OCI-M1 (cell line): ENCODE measurements around the gene PRKAR2B.
A peak's percentile ranks its signal among the peaks of the same experiment; 100 is the strongest.
"Not testable (repeated sequence)": the region's sequence is repeated elsewhere in the genome, so short reads cannot be mapped to it uniquely, and the experiment has no call there.

Experiments used
- DNase-seq: peaks from one replicate; lab custom pipeline; 2025; lab: John Stamatoyannopoulos, UW

PRKAR2B gene

GRCh38 chr7:107027208-107027607 is 17.3 kb upstream of the PRKAR2B start:
- DNase-seq = peak; percentile 29

- peak; percentile 27 for DNase-seq
Measured at GRCh38 chr7:107029061-107029763, 15.3 kb upstream of the PRKAR2B start.

- peak; percentile 9 for DNase-seq
Measured at GRCh38 chr7:107029764-107030286, 14.7 kb upstream of the PRKAR2B start.

DNA sequence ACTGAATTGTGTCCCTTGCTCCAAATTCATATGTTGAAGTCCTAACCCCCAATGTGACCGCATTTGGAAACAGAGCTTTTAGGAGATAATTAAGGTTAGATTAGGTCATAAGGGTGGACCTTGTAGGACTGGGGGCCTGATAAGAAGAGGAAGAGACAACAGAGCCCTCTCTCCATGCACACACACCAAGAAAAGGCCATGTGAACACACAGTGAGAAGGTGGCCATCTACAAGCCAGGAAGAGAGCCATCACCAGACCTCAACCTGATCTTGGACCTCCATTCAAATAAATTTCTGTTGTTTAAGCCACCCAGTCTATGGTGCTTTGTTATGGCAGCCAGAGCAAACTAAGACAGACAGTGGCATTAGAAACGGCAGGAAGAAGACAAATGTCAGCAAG is 12.5 kb upstream of the PRKAR2B start:
- DNase-seq = no peak

DNA sequence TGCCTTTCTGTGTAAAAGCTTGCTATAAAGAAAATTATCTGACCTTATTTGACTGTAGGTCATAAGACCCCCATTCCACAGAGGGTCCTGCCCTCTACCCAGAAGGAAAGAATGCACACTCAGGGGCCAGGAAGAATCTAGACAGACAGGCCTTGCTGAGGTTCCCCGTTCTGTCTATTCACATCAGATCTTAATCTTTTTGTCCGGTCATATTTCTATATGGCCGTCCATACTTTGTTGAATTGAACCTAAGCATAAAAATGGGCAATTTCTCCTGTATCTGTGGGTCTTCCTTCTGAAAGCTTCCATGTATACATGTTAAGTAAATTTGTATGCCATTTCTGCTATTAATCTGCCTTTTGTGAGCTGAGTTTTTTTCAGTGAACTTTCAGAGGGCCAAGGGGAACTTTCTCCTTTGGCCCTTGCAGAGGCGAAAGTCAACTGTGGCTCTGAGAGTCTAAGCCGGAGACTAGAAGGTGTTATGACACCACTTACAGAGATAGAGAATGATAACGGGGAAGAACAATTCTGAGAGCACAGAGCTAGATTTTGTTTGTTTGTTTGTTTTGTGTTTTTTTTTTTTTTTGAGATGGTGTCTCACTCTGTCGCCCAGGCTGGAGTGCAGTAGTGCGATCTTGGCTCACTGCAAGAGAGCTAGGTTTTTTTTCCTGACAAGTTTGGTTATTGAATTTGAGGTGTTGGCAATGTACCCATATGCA is 11.6 kb upstream of the PRKAR2B start:
- DNase-seq = no peak

GRCh38 chr7:107034553-107034952 is 10.0 kb upstream of the PRKAR2B start:
- DNase-seq = no peak

GRCh38 chr7:107035446-107035845 is 9.1 kb upstream of the PRKAR2B start:
- DNase-seq = peak; percentile 53

DNA sequence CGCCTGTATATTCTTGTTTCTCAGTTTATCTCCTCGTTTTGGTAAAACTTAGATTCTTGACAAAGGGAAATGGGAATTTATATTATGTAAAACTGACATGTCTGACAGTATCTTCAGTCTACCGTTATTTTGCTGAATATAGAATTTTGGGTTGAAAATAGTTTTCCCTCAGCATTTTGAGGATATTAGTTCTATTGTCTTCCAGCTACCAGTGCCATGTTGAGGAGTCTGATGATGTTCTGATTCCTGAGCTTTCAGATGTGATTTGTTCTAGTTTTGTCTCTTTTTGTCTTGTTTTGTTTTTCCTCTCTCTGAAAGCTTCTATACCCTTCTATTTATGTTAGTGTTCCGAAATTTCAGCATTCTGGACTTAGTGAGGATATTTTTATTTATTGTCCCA is 8.0 kb upstream of the PRKAR2B start:
- peak; percentile 35 for DNase-seq

DNA sequence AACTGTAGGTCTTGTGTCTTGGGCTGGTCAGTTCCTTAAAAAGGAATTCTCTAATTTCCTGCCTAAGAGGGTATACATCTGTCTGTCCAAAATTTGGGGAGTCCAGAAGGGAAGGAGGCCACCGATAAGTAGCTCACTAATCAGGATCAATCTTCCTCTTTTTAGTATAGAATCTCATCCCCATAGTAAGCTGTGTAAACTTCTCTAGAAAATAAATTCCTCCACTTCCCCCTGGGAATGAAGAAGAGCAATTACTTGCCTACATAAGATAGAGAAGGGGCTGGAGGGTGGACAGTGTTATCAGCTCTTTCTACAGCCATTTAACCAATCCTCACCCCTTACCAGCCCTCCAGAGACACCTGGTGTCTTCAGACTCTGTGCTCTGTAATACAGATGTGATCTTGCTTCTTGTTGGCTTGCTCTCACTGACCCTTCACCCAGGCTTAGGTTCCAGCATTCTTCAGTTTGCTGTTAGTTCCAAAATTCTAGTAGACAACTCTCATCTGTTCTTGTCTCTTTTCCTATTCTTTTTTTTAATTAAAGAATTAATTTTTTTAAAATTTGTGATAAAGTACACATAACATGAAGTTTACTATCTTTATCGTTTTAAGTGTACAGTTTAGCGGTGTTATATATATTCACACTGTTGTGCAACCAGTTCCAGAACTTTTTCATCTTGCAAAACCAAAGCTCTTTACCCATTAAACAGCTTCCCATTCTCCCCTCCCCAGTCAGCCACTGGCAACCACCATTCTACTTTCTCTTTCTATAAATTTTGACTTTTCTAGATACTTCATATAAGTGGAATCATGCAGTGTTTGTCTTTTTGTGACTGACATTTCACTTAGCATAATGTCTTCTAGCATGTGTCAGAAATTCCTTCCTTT is 6.5 kb upstream of the PRKAR2B start:
- DNase-seq = peak; percentile 45

DNA sequence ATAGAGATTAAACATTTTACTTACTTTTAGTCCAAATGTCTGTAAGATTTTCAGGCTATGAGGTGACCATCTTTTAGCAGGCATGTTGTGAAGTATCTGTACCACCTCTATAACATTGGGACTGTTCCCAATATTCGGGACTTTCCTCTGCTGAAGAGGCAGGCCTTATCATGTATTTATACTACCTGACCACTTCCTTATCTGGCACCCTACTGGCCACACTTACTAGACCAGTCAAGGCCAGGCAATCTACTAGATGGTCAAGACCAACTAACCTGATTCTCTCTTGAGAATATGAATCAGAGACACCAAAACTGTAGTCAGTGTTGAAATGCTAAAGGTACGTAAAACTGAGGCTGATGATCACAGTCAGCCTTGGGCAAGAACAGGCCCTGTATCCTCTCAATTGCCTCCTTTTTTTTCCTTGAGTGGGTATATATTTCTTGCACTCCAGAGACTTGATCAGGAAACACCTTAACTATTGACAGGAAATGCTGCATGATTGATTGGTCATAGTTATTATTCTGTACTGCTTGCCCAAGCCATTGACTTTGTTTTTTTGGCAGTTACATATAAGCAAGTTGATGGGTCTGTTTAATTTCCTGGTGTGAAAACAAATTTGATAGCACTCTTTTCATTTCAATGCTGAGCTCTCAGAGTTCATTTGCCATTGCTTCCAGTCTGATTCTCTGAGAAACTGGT is 5.2 kb upstream of the PRKAR2B start:
- DNase-seq = peak; percentile 30

DNA sequence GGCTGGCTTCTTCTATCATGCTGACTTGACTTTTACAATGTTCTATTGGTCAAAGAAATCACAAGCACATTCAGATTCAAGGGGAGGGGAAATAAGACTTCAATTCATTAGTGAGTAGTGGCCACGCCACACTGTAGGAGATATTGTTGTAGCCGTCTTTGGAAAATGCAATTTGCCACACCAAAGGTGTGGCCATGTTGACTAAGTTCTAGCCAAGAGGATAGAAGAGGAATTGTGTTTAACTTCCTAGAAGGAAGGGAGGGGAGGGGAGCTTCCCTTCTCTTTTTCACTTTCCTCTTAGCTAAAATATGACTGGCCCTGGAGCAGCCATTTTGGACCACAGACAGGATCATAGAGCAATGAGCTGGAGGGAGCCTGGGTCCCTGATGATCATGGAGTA is 3.4 kb upstream of the PRKAR2B start:
- DNase-seq = no peak

DNA sequence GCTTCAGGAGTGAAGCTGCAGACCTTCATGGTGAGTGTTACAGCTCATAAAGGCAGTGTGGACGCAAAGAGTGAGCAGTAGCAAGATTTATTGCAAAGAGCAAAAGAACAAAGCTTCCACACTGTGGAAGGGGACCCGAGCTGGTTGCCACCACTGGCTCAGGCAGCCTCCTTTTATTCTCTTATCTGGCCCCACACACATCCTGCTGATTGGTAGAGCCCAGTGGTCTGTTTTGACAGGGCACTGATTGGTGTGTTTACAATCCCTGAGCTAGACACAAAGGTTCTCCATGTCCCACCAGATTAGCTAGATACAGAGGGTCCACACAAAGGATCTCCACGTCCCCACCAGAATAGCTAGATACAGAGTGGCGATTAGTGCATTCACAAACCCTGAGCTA is 2.7 kb upstream of the PRKAR2B start:
- not testable (repeated sequence) for DNase-seq

GRCh38 chr7:107042326-107042910 is 2.1 kb upstream of the PRKAR2B start:
- not testable (repeated sequence) for DNase-seq

DNA sequence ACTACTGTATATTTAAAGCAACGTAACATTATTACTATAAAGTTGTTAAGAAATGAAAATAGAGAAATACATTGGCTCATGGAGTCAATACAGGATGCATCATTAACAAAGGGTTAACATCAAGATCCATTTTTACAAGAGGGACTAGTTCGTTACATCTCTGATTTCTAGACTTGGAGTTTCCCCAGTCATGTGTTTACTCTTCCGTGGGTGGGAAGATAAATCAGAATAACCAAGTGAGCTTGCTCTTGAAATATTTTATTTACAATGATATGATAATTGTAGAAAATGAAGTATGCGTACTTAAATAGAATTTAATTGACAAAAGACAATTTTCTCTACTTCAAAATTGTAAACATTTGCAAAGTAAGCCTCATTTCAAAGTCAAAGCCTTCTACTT is 1.0 kb upstream of the PRKAR2B start:
- DNase-seq = no peak

GRCh38 chr7:107043921-107044346 is 571 bp upstream of the PRKAR2B start:
- no peak for DNase-seq

DNA sequence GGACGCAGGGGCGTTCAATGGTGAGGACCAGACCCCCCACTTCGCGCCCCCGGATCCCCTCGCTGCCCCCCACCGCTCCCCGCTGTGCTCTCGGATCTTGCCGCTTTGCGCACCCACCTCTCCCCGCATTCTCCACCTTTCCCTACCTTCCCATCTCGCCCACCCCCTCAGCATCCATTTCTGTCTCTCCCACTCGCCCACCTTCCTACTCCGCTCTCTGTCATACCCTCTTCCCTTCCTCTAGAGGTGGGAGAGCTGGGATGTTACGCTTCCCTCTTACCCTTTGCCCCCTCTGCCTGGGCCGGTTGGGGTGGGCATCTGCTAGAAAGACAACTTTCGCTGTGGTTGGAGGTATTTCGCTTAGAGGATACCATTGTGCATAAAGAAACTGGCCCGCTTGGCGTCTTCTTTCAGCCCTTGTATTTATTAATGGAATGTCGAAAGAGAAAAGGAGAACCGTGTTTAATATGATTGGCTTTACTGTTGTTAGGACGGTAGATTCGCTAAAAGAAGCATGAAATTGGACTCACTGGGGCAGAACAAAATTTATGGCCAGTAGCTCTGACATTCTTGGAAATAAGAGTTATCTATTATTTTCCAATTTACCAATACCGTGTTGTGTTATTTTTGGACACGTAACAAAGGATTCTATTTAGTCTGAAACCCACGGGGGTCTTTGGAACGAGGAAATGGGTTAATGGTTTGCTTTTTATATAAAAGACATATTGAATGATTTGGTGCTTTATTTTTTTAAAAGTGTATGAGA is 873 bp downstream of the PRKAR2B start:
- peak; percentile 33 for DNase-seq

GRCh38 chr7:107045980-107046379 is 1.5 kb downstream of the PRKAR2B start:
- peak; percentile 27 for DNase-seq

- peak; percentile 22 for DNase-seq
Measured at GRCh38 chr7:107046491-107047259, 2.2 kb downstream of the PRKAR2B start.

- DNase-seq = peak; percentile 20
Measured at GRCh38 chr7:107047902-107048782, 3.6 kb downstream of the PRKAR2B start.
